Tibial artery (tissue), 4 donors: ENCODE data around the gene SLC38A2.

Experiments
- DNase-seq, 2 donors: peaks; one replicate each; pipeline ENCODE4 v3.0.0-alpha.2; 2019
- H3K27ac ChIP-seq, 2 donors: fragments of 200-600 bp; sonication (generic) in 1 of 2; 1 replicate in 1 of 2; 2 replicates in 1 of 2; pipeline ENCODE4 v1.5.1; 2018 to 2019; ENCODE audit warnings: mild to moderate bottlenecking in 1 of 2
- H3K27me3 ChIP-seq, 2 donors: fragments of 200-600 bp; sonication (generic) in 1 of 2; one replicate each; pipeline versions ENCODE4 v1.5.1 to v1.6.0; 2016 to 2019
- H3K36me3 ChIP-seq, 3 donors: fragments of 200-600 bp; sonication (generic) in 2 of 3; one replicate each; pipeline ENCODE4 v1.5.1; 2016 to 2019; ENCODE audit warnings: mild to moderate bottlenecking in 2 of 3
- H3K4me1 ChIP-seq, 4 donors: fragments of 200-600 bp; sonication (generic) in 2 of 4; 1 replicate in 3 of 4; 2 replicates in 1 of 4; pipeline ENCODE4 v1.5.1; 2016 to 2019
- H3K4me3 ChIP-seq, 2 donors: fragments of 200-600 bp; sonication (generic) in 1 of 2; 1 replicate in 1 of 2; 2 replicates in 1 of 2; pipeline ENCODE4 v1.5.1; 2018 to 2019; ENCODE audit warnings: mild to moderate bottlenecking in 2 of 2
- H3K9me3 ChIP-seq, 3 donors: fragments of 200-600 bp; sonication (generic) in 1 of 3; one replicate each; pipeline ENCODE4 v1.5.1; 2016 to 2019
- CTCF ChIP-seq, 2 experiments: fragments of 200-600 bp in 1 of 2; fragments of 450-650 bp in 1 of 2; IDR thresholded peaks; one replicate each; pipeline ENCODE4 v1.5.1; 2017 to 2019; ENCODE audit warnings: antibody characterized with exemption in 2 of 2, mild to moderate bottlenecking in 1 of 2, moderate library complexity in 1 of 2
- intact Hi-C: fragments of 100-400 bp; cut with DNase I; formaldehyde crosslinking; loops from one replicate; pipeline ENCODE4 v1.15.0; 2023; ENCODE audit warnings: low total_unique reads

SLC38A2 gene

GRCh38 chr12:46320731-46321130, 51.8 kb downstream of the SLC38A2 start:
- H3K36me3 ChIP-seq, result no peaks in the 10 kb centered on the region
- intact Hi-C loops, result no loop called here
- no peaks in the 10 kb centered on the region for H3K9me3 ChIP-seq
- H3K27ac ChIP-seq, result no peak overlapping the region
- no peak for TF ChIP-seq CTCF (IDR thresholded peaks at IDR 0.05)
- no peak for DNase-seq
- no peaks in the 10 kb centered on the region for H3K4me1 ChIP-seq
- H3K4me3 ChIP-seq, result no peak overlapping the region
- H3K27me3 ChIP-seq, result no peaks in the 10 kb centered on the region

- no peak for TF ChIP-seq CTCF (IDR thresholded peaks at IDR 0.05)
- H3K4me1 ChIP-seq, result no peaks in the 10 kb centered on the region
- no peak for DNase-seq
- H3K4me3 ChIP-seq, result no peak overlapping the region
- H3K27ac ChIP-seq, result no peak overlapping the region
- no peaks in the 10 kb centered on the region for H3K9me3 ChIP-seq
- H3K36me3 ChIP-seq, result no peaks in the 10 kb centered on the region
- intact Hi-C loops, result no loop called here
- H3K27me3 ChIP-seq, result no peaks in the 10 kb centered on the region
These were observed 54.5 kb downstream of the SLC38A2 start for GRCh38 chr12:46318037-46318436.
